Measurements from ENCODE around the gene TTLL5.

TTLL5 gene

GRCh38 chr14:75806352-75806832, 145.3 kb downstream of the TTLL5 start:
- DNase-seq, result no peak

DNA sequence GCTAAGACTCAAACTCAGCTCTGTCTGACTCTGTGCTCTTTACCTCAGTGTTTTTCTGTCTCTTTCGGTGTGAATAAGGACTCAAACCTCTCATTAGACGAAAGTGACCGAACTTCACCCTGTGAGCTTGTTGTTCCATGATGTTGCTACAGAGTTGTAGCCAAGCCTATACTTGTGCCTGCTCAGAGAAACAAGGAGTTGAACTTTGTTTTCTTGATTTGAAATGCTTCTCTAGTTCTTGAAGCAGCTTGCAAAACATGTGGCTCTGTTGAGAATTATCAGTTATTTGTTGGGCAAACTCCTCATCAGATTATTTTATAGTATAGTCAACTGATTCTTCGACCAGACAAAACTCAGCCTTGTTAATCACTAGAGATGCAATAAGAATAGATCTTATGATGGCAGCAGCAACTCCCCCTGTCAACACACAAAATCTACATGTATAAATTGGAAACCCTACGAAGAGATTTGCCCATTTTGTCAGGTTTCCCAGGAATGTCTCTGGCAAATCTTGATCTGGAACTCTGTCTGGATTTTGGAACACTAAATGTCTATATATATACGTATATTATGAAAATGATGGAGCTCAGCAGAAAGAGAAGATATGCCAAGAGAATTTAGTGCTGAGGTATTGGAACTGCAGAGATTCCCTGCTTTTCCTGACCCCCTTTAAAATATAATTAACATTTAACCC, 146.8 kb downstream of the TTLL5 start:
- DNase-seq, result no peak

DNA sequence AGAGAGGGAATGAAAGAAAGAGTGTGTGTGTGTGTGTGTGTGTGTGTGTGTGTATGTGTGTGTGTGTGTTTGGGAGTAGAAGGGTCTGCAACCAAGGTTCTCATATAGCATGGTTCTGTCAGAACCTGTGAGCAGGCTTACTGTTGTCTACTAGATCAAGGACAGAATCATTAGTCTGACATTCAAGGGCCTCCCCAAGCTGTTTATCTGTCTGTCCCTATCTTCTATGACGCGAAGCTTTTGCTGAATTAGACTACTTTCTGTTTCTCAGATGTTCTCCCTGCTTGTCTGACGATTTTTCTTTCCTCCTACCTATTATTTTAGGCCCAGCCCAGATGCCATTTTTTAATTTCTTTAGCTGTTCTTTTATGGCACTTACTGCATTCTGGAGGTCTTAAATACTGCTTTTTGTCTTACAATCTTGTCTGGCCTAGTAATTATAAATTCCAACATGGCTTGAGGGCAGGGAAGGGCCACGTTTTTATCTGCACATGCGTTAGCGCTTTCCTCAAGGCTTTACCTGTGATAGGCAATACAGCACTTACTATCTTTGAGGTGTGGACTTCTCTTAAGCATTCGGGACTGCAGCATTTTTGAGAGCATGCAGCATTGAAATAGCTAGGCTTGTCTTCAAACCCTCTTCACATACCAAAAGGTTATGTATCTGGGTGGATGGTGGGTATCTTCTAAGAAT, 150.2 kb downstream of the TTLL5 start:
- DNase-seq, result no peak

- DNase-seq, result no peak
These were observed 150.9 kb downstream of the TTLL5 start for GRCh38 chr14:75811872-75812499.

DNA sequence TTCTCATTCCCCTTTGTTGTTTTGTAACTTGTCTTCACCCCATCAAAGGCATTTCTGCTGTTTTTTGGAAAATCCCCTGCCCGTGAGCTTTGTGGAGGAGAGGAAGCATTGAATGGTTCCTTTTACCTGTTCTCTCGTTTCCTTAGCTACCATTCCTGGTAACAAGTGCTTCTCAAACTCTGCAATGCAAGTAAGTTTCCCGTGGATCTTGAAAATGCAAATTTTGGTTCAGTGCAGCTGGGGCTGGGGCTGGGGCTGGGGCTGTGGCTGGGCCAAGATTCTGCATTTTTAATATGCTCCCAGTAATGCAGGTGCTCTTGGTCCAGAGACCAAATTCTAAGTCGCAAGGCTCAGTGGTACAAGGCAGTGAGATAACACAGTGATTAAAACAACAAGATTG, 151.6 kb downstream of the TTLL5 start:
- DNase-seq, result no peak

DNA sequence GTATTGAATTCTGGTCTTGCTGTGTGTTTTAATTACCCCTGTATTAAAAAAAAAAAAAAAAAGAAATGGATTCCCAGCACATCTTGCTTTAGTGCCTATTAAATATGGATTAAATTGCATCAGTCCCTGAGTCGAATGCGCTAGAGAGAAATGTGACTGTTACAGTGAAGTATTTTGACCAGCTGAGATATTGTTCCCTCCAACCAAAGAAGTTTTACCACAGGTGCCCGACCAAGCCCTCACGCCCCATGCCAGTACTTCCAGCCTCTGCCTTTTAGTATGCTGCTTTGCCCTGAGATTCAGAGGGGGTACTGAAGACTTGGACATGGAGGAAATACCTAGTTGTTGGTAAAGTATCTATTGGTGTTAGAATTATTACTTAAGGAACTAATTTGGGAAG, 159.7 kb downstream of the TTLL5 start:
- DNase-seq, result no peak

- no peak for DNase-seq
These were observed 160.9 kb downstream of the TTLL5 start for GRCh38 chr14:75821831-75822521.

DNA sequence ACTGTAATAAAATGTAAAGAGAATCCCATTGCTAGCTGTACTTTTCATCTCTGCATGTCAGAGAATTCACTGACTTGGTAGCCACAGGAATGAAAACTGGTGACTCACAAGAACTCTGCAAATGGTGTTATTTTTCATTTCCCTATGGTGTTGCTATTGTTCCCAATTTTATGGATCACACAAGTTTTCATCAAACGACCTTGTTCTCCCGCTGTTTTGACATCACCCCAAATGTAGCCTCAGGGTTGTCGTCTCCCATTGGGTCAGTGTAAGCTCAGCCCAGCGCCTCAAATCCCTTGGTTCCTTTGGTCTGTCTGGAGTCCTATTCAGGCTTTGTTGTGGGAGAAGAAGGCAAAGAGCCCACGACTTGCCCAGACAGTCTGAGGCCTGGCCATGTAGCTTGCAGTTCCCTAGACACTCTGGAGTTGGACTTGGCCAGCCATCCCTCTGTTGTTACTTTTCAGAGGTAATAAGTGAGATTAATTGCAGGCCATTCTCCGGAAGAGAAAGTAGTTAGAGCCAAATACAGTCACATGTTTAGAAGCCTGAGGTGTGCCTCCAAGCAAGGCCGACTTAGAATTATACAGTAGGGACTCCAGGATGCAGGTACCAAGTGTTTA, 161.6 kb downstream of the TTLL5 start:
- no peak for DNase-seq

GRCh38 chr14:75823334-75823733, 162.3 kb downstream of the TTLL5 start:
- no peak for DNase-seq

GRCh38 chr14:75824318-75824717, 163.3 kb downstream of the TTLL5 start:
- DNase-seq, result no peak

GRCh38 chr14:75825147-75825592, 164.1 kb downstream of the TTLL5 start:
- DNase-seq, result no peak

DNA sequence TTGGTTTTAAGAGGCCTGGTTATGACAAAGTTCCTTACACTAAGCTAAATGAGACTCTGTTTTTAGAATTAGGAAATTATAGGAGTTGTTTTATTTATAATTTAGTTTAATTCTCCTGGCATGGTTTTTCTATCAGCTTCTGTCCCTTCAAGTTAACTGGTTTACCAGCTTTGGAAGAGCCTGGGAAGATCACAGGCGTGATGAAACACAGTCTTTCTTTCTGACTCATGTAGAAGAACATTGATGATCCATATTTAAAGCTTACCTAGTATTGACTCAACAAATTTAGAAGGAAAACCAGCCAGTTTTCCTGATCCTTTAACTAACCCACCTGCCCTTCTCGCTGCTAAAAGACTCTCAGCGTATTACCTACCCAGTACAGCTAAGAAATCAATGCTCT, 165.6 kb downstream of the TTLL5 start:
- no peak for DNase-seq

- no peak for DNase-seq
These were observed 166.3 kb downstream of the TTLL5 start for GRCh38 chr14:75827331-75827730.

GRCh38 chr14:75829316-75829715, 168.3 kb downstream of the TTLL5 start:
- no peak for DNase-seq

DNA sequence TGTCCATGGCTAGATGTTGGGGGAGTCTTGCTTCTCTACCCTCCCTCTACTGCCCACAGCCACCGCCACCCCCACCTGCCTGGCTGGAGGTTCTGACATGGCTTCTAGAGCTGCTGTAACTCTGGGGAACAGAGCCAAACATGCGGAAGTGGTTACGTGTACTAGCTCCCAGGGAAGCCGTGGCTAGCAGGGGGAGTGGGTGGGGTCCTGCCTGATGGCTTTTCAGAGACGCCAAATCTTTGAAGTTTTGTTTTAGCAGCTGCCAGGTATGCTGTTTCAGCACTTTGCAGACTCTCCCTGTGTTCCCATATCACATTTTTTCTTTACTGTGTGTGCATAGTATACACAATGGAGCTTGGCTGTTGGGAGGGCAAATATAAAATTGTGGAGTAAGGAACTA, 170.4 kb downstream of the TTLL5 start:
- DNase-seq, result peak; percentile 53

GRCh38 chr14:75831952-75832351, 170.9 kb downstream of the TTLL5 start:
- DNase-seq, result no peak

DNA sequence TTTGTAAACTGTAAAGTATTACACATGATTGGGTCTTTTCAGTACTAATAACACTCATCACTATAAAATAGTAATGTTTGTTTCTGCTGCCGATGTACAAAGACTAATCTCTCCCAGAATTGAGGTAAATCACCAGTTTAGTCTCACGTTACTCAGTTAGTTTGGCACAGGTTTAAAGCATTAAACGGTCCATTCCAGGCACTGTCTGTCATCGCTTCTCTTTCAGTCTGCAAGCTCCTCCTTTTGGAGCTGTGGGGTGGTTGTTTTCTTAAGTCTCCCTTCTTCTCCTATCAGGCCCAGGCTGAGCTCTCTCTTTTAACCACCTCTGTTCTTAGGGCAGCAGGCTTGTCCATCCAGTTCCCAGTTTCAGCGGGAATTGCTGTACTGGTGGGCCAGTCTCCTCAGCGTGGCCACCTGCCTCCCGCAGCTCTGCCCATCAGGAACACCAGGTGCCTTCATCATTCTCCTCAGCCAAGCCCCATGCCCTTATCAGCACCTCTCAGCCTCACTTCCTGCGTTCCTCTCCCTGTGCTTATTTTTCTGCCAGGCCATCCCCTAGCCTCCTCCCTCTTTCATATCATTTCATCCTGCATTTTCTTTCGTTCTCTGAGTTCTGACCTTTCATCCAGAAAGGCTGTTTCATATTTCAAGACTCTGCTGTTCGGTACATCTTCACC, 171.7 kb downstream of the TTLL5 start:
- no peak for DNase-seq

DNA sequence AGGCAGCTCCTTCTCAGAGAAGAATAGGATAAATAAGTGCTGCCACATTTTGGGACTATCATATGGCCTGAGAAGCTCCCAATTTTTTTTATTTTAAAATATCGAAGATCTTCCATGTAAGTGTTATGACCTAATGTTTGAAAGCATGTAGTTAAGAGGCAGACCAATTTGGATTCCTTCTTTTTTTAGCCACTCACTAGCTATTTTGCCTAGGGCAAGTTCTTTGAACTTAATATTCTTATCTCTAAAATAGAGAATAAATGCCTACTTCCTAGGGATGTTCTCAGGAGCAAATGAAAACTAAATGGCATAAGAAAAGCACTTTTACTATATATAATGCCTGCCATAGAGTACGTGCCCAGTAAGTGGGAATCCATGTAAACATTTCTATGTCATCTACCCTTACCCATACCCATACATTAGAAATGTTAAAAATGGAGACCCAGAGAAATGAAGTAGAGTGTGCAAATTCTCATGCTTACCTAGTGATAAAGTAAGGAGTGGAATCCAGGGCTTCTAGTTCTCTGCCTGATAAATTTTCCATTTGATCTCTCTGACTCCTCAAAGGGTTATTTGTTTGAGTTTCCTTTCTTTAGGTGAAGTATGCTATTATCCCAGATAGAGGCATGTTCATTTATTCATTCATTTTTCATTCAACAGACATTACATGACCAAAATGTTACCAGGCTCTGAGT, 172.4 kb downstream of the TTLL5 start:
- no peak for DNase-seq

- DNase-seq, result no peak
These were observed 174.2 kb downstream of the TTLL5 start for GRCh38 chr14:75835156-75835725.

DNA sequence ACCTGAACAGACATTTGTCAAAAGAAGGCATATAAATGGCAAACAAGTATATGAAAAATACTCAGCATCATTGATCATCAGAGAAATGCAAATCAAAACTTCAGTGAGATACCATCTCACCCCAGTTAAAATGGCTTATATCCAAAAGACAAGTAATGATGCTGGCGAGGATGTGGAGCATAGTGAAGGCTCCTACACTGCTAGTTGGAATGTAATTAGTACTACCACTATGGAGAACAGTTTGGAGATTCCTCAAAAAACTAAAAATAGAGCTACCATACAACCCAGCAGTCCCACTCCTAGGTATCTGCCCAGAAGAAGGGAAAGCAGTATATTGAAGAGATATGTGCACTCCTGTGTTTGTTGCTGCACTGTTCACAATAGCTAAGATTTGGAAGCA, 174.7 kb downstream of the TTLL5 start:
- DNase-seq, result no peak

GRCh38 chr14:75837151-75837787, 176.2 kb downstream of the TTLL5 start:
- no peak for DNase-seq

Measured in CD4-positive, alpha-beta T cell treated with Interferon gamma for 1 hour (primary cell).